ENCODE measurements around the gene CADPS2.

DNA sequence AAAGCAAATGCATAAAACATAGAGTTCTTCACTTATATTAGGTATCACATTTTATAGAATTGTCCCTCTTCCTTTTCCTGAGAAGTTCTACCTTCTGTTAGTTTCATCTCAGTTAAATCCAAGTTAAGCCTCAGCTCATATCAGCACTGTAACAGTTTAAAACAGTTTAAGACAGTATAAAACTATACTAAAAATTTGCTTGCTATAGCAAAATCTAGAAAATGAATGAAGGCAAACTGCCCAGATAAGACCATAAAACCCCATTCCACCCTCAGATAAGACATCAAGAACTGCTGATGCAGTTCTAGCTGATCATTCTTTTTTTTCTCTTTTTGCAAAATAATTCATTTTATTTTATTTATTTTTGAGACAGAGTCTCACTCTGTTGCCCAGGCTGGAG, 364.5 kb downstream of the CADPS2 start:
- TF ChIP-seq, protein P1, sequence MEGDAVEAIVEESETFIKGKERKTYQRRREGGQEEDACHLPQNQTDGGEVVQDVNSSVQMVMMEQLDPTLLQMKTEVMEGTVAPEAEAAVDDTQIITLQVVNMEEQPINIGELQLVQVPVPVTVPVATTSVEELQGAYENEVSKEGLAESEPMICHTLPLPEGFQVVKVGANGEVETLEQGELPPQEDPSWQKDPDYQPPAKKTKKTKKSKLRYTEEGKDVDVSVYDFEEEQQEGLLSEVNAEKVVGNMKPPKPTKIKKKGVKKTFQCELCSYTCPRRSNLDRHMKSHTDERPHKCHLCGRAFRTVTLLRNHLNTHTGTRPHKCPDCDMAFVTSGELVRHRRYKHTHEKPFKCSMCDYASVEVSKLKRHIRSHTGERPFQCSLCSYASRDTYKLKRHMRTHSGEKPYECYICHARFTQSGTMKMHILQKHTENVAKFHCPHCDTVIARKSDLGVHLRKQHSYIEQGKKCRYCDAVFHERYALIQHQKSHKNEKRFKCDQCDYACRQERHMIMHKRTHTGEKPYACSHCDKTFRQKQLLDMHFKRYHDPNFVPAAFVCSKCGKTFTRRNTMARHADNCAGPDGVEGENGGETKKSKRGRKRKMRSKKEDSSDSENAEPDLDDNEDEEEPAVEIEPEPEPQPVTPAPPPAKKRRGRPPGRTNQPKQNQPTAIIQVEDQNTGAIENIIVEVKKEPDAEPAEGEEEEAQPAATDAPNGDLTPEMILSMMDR (IDR thresholded peaks at IDR 0.05; ENCODE audit: low read length): no peak
- TF ChIP-seq EZH2phosphoT487 (IDR thresholded peaks at IDR 0.05; ENCODE audit: low read length) (no peak), EZH2 (optimal IDR thresholded peaks at IDR 0.05; ENCODE audit: low read depth, low read length) (no peak)

All from MM.1S (cell line).